Tibial artery (tissue), 4 donors: ENCODE data around the gene DCP1A.

Experiments
- DNase-seq, 2 donors: peaks; one replicate each; pipeline ENCODE4 v3.0.0-alpha.2; 2019
- H3K27ac ChIP-seq, 2 donors: fragments of 200-600 bp; sonication (generic) in 1 of 2; 1 replicate in 1 of 2; 2 replicates in 1 of 2; pipeline ENCODE4 v1.5.1; 2018 to 2019; ENCODE audit warnings: mild to moderate bottlenecking in 1 of 2
- H3K27me3 ChIP-seq, 2 donors: fragments of 200-600 bp; sonication (generic) in 1 of 2; one replicate each; pipeline versions ENCODE4 v1.5.1 to v1.6.0; 2016 to 2019
- H3K36me3 ChIP-seq, 3 donors: fragments of 200-600 bp; sonication (generic) in 2 of 3; one replicate each; pipeline ENCODE4 v1.5.1; 2016 to 2019; ENCODE audit warnings: mild to moderate bottlenecking in 2 of 3
- H3K4me1 ChIP-seq, 4 donors: fragments of 200-600 bp; sonication (generic) in 2 of 4; 1 replicate in 3 of 4; 2 replicates in 1 of 4; pipeline ENCODE4 v1.5.1; 2016 to 2019
- H3K4me3 ChIP-seq, 2 donors: fragments of 200-600 bp; sonication (generic) in 1 of 2; 1 replicate in 1 of 2; 2 replicates in 1 of 2; pipeline ENCODE4 v1.5.1; 2018 to 2019; ENCODE audit warnings: mild to moderate bottlenecking in 2 of 2
- H3K9me3 ChIP-seq, 3 donors: fragments of 200-600 bp; sonication (generic) in 1 of 3; one replicate each; pipeline ENCODE4 v1.5.1; 2016 to 2019
- CTCF ChIP-seq, 2 experiments: fragments of 200-600 bp in 1 of 2; fragments of 450-650 bp in 1 of 2; IDR thresholded peaks; one replicate each; pipeline ENCODE4 v1.5.1; 2017 to 2019; ENCODE audit warnings: antibody characterized with exemption in 2 of 2, mild to moderate bottlenecking in 1 of 2, moderate library complexity in 1 of 2
- intact Hi-C: fragments of 100-400 bp; cut with DNase I; formaldehyde crosslinking; loops from one replicate; pipeline ENCODE4 v1.15.0; 2023; ENCODE audit warnings: low total_unique reads

The DCP1A gene

GRCh38 chr3:53250881-53251605 is 96.3 kb downstream of the DCP1A start:
- Histone ChIP-seq H3K36me3 (peaks cover under 1 to 4% (median 4%) of the 10 kb centered on the region in 3 donors), H3K9me3 (no peaks in the 10 kb centered on the region), H3K27ac (peak overlapping the region in 1 of 2 donors; percentile 35), H3K27me3 (no peaks in the 10 kb centered on the region), H3K4me1 (peaks cover 0 to 66% (median 41%) of the 10 kb centered on the region in 4 donors), H3K4me3 (no peak overlapping the region)
- DNase-seq = no peak
- intact Hi-C loops = no loop called here
- no peak for TF ChIP-seq CTCF (IDR thresholded peaks at IDR 0.05)

- no peaks in the 10 kb centered on the region for H3K27me3 ChIP-seq
- intact Hi-C loops = no loop called here
- H3K4me1 ChIP-seq = peaks cover 0 to 66% (median 41%) of the 10 kb centered on the region in 4 donors
- no peak for TF ChIP-seq CTCF (IDR thresholded peaks at IDR 0.05)
- DNase-seq = no peak
- H3K4me3 ChIP-seq = no peak overlapping the region
- H3K36me3 ChIP-seq = peaks cover 6 to 10% (median 9%) of the 10 kb centered on the region in 3 donors
- H3K27ac ChIP-seq = peak overlapping the region in 1 of 2 donors; percentile 17
- H3K9me3 ChIP-seq = no peaks in the 10 kb centered on the region
These were observed 96.9 kb downstream of the DCP1A start for GRCh38 chr3:53250453-53250852.

GRCh38 chr3:53248161-53248560 is 99.2 kb downstream of the DCP1A start:
- no peaks in the 10 kb centered on the region for H3K9me3 ChIP-seq
- DNase-seq = no peak
- no peak overlapping the region for H3K27ac ChIP-seq
- no peak for TF ChIP-seq CTCF (IDR thresholded peaks at IDR 0.05)
- no peak overlapping the region for H3K4me3 ChIP-seq
- intact Hi-C loops = no loop called here
- peaks cover 0 to 67% (median 33%) of the 10 kb centered on the region in 4 donors for H3K4me1 ChIP-seq
- peaks cover 7 to 17% (median 10%) of the 10 kb centered on the region in 3 donors for H3K36me3 ChIP-seq
- H3K27me3 ChIP-seq = no peaks in the 10 kb centered on the region

- no peaks in the 10 kb centered on the region for H3K9me3 ChIP-seq
- H3K27ac ChIP-seq = no peak overlapping the region
- intact Hi-C loops = no loop called here
- TF ChIP-seq CTCF (IDR thresholded peaks at IDR 0.05) = no peak
- H3K4me1 ChIP-seq = peaks cover 0 to 67% (median 32%) of the 10 kb centered on the region in 4 donors
- no peak for DNase-seq
- no peaks in the 10 kb centered on the region for H3K27me3 ChIP-seq
- peaks cover 7 to 17% (median 10%) of the 10 kb centered on the region in 3 donors for H3K36me3 ChIP-seq
- H3K4me3 ChIP-seq = no peak overlapping the region
These were observed 99.7 kb downstream of the DCP1A start for GRCh38 chr3:53247619-53248018.

GRCh38 chr3:53244271-53244670 is 103.1 kb downstream of the DCP1A start:
- DNase-seq = no peak
- Histone ChIP-seq H3K4me1 (peaks cover 0 to 39% (median 15%) of the 10 kb centered on the region in 4 donors), H3K27ac (no peak overlapping the region), H3K27me3 (no peaks in the 10 kb centered on the region), H3K9me3 (no peaks in the 10 kb centered on the region), H3K4me3 (no peak overlapping the region), H3K36me3 (peaks cover 35 to 48% (median 43%) of the 10 kb centered on the region in 3 donors)
- intact Hi-C loops = no loop called here
- TF ChIP-seq CTCF (IDR thresholded peaks at IDR 0.05) = no peak
